DND-41 (cell line): ENCODE measurements around the gene ZNF649.
"Not testable (repeated sequence)": the region's sequence is repeated elsewhere in the genome, so short reads cannot be mapped to it uniquely, and the experiment has no call there.

Experiments
- CTCF ChIP-seq: IDR thresholded peaks from 2 replicates; pipeline ENCODE4 v1.5.1; 2012; ENCODE audit warnings: borderline replicate concordance, low read length, moderate library complexity, mild to moderate bottlenecking; ENCODE audit not compliant: poor library complexity, severe bottlenecking; ENCODE audit errors: extremely low read depth
- EZH2 ChIP-seq: IDR thresholded peaks from 3 replicates; pipeline ENCODE4 v1.6.1; 2012; ENCODE audit warnings: borderline replicate concordance, low read depth, mild to moderate bottlenecking, moderate library complexity, low read length, inconsistent platforms; ENCODE audit not compliant: severe bottlenecking

- TF ChIP-seq CTCF, EZH2: not testable (repeated sequence)
These were observed 3.2 kb upstream of the ZNF649 start for GRCh38 chr19:51907981-51908380.
